GM21390 (cell line): ENCODE results near the gene LCN12.

Experiments
- ATAC-seq: cut with Tn5 transposase; IDR thresholded peaks from one replicate; pipeline ENCODE4 v1.9.1; 2021; ENCODE audit not compliant: unreplicated experiment

LCN12 gene

GRCh38 chr9:136972335-136972734 lies 20.3 kb downstream of the LCN12 start:
- no peak for ATAC-seq

GRCh38 chr9:136972743-136973142 lies 20.7 kb downstream of the LCN12 start:
- ATAC-seq: no peak

GRCh38 chr9:136973618-136974617 lies 21.8 kb downstream of the LCN12 start:
- ATAC-seq: no peak

GRCh38 chr9:136974817-136975535 lies 22.9 kb downstream of the LCN12 start:
- no peak for ATAC-seq

GRCh38 chr9:136975644-136976043 lies 23.6 kb downstream of the LCN12 start:
- no peak for ATAC-seq

GRCh38 chr9:136977223-136977622 lies 25.1 kb downstream of the LCN12 start, which contains the start of gene PTGDS:
Gene PTGDS (plus strand): TSS chr9:136977504. CDS start chr9:136977579, 75 bp downstream.
- ATAC-seq: no peak

- no peak for ATAC-seq
Measured at GRCh38 chr9:136977649-136978072, 25.6 kb downstream of the LCN12 start.

- ATAC-seq: no peak
Measured at GRCh38 chr9:136978073-136978864, 26.2 kb downstream of the LCN12 start.

GRCh38 chr9:136978865-136979544 lies 26.9 kb downstream of the LCN12 start:
- ATAC-seq: no peak

- no peak for ATAC-seq
Measured at GRCh38 chr9:136979769-136980587, 27.9 kb downstream of the LCN12 start.

- no peak for ATAC-seq
Measured at GRCh38 chr9:136980669-136981478, 28.8 kb downstream of the LCN12 start.

GRCh38 chr9:136981588-136982231 lies 29.6 kb downstream of the LCN12 start:
- ATAC-seq: no peak

GRCh38 chr9:136982232-136983051 lies 30.4 kb downstream of the LCN12 start, which contains the start of gene LCNL1:
Gene LCNL1 (plus strand): TSS chr9:136982993. CDS start chr9:136983587, 594 bp downstream.
- ATAC-seq: no peak

GRCh38 chr9:136983167-136983566 lies 31.1 kb downstream of the LCN12 start:
- no peak for ATAC-seq

- ATAC-seq: no peak
Measured at GRCh38 chr9:136983656-136984314, 31.7 kb downstream of the LCN12 start.

GRCh38 chr9:136984464-136985026 lies 32.5 kb downstream of the LCN12 start:
- ATAC-seq: no peak
